HepG2 (cell line): ENCODE results near the gene SULT6B1. TPM values are rescaled to one million over a fixed set of nuclear protein-coding genes. Genes with fewer than 3 reads are reported as not detected.

Experiments
- ATAC-seq: fragments of 200-7000 bp; cut with Tn5 transposase; 3 replicates; pipeline ENCODE4 v1.9.1; 2020; ENCODE audit warnings: mild to moderate bottlenecking, moderate library complexity
- BruUV-seq: library from RNA; stranded (reverse); fragments of 400-500 nt; replicated peaks from 2 replicates; lab custom pipeline; 2021; lab: Mats Ljungman, UMichigan
- CTCF ChIA-PET: fragments of 300-600 bp; formaldehyde crosslinking; extraction: SDS; loops from one replicate; lab custom pipeline; 2021; ENCODE audit warnings: low total read pairs, inconsistent platforms, low intra/inter-chr PET ratio; lab: Yijun Ruan, JAX
- POLR2A ChIA-PET: fragments of 350-600 bp; sonication (Branson Sonifier 250); formaldehyde crosslinking; loops from one replicate; lab custom pipeline; 2020; ENCODE audit warnings: antibody characterized with exemption, inconsistent platforms; lab: Yijun Ruan, JAX
- DNase-seq: peaks from one replicate; pipeline ENCODE4 v3.0.0-alpha.2; 2015; ENCODE audit warnings: low spot score
- FAIRE-seq: peaks from 3 replicates; lab custom pipeline; 2011; peaks lifted over from hg19 to GRCh38; lab: Jason Lieb, UNC
- H2AFZ ChIP-seq: one replicate; pipeline ENCODE4 v1.6.1; 2011; ENCODE audit warnings: low read length, inconsistent platforms
- H3K27ac ChIP-seq: fragments of 300-600 bp; 3 replicates; pipeline ENCODE4 v1.8.0; 2011; ENCODE audit warnings: mixed run types, mild to moderate bottlenecking, mixed read lengths, low read length, inconsistent platforms; ENCODE audit not compliant: insufficient read depth; ENCODE audit errors: extremely low read length
- H3K27me3 ChIP-seq, 2 experiments: fragments of 200-600 bp in 1 of 2; 2 replicates in 1 of 2; 3 replicates in 1 of 2; pipeline versions ENCODE4 v1.6.0 to v1.8.0; 2011; ENCODE audit warnings: low read length in 2 of 2, mild to moderate bottlenecking in 2 of 2, moderate library complexity in 2 of 2, inconsistent platforms in 1 of 2; ENCODE audit not compliant: insufficient read depth in 2 of 2, control insufficient read depth in 1 of 2
- H3K36me3 ChIP-seq, 2 experiments: fragments of 200-600 bp in 1 of 2; replicated peaks in 1 of 2; 2 replicates in 1 of 2; 3 replicates in 1 of 2; pipeline versions ENCODE4 v1.5.1 to v1.8.0; 2011; ENCODE audit warnings: low read length in 2 of 2, inconsistent platforms in 1 of 2; ENCODE audit not compliant: insufficient read depth in 2 of 2, control insufficient read depth in 1 of 2
- H3K4me1 ChIP-seq: 2 replicates; pipeline ENCODE4 v1.5.1; 2012; ENCODE audit warnings: low read length, inconsistent platforms; ENCODE audit not compliant: insufficient read depth
- H3K4me2 ChIP-seq: 2 replicates; pipeline ENCODE4 v1.6.0; 2011; ENCODE audit warnings: low read depth, low read length, inconsistent platforms
- H3K4me3 ChIP-seq, 3 experiments: fragments of 200-600 bp in 1 of 3; sonication (generic), shearing (Covaris generic) in 1 of 3; replicated peaks in 1 of 3; 2 replicates each; pipeline ENCODE4 v1.5.1; 2011 to 2016; ENCODE audit warnings: low read length in 3 of 3, inconsistent platforms in 2 of 3, low read depth in 2 of 3, mild to moderate bottlenecking in 2 of 3, control low read depth in 1 of 3, mixed read lengths in 1 of 3; ENCODE audit not compliant: insufficient read depth in 1 of 3
- H3K79me2 ChIP-seq: one replicate; pipeline ENCODE4 v1.6.1; 2011; ENCODE audit warnings: low read length, inconsistent platforms; ENCODE audit not compliant: insufficient read depth
- H3K9ac ChIP-seq: 2 replicates; pipeline ENCODE4 v1.6.0; 2011; ENCODE audit warnings: mild to moderate bottlenecking, low read depth, low read length, inconsistent platforms; ENCODE audit not compliant: insufficient read depth
- H3K9me3 ChIP-seq: 2 replicates; pipeline ENCODE4 v1.5.1; 2012; ENCODE audit warnings: mild to moderate bottlenecking, low read length
- H4K20me1 ChIP-seq: 2 replicates; pipeline ENCODE4 v1.6.0; 2011; ENCODE audit warnings: inconsistent platforms, mild to moderate bottlenecking, low read length, moderate library complexity; ENCODE audit not compliant: insufficient read depth
- AGO2 ChIP-seq: fragments of 200-400 bp; formaldehyde crosslinking; optimal IDR thresholded peaks from 2 replicates; pipeline ENCODE3; 2017; ENCODE audit warnings: mild to moderate bottlenecking, low read depth, low read length, moderate library complexity
- AHR ChIP-seq: IDR thresholded peaks from 2 replicates; pipeline ENCODE4 v1.6.1; 2018; ENCODE audit warnings: missing genetic modification reagents, missing compliant biosample characterization
- CREM ChIP-seq, 2 experiments: sonication (generic) in 1 of 2; formaldehyde crosslinking in 1 of 2; IDR thresholded peaks; 2 replicates each; pipeline versions ENCODE4 v1.4.0 to v1.6.1; 2016 to 2020; ENCODE audit warnings: antibody characterized with exemption in 1 of 2, mild to moderate bottlenecking in 1 of 2, missing genetic modification reagents in 1 of 2
- ELF1 ChIP-seq: sonication (generic); formaldehyde crosslinking; IDR thresholded peaks from 2 replicates; pipeline ENCODE4 v1.4.0; 2020; ENCODE audit warnings: missing genetic modification reagents
- GRHL1 ChIP-seq: sonication (generic); formaldehyde crosslinking; conservative IDR thresholded peaks from 2 replicates; pipeline ENCODE4 v1.8.0; 2022; ENCODE audit warnings: missing genetic modification reagents
- KDM1A ChIP-seq: IDR thresholded peaks from 2 replicates; pipeline ENCODE4 v1.6.1; 2016; ENCODE audit warnings: missing compliant biosample characterization
- MED13 ChIP-seq: sonication (generic); formaldehyde crosslinking; IDR thresholded peaks from 2 replicates; pipeline ENCODE4 v1.5.0; 2020; ENCODE audit warnings: missing genetic modification reagents
- MEIS1 ChIP-seq: sonication (generic); formaldehyde crosslinking; IDR thresholded peaks from 2 replicates; pipeline ENCODE4 v1.9.0; 2021; ENCODE audit warnings: mild to moderate bottlenecking, missing genetic modification reagents, moderate library complexity, borderline replicate concordance
- RARG ChIP-seq: sonication (generic); formaldehyde crosslinking; IDR thresholded peaks from 2 replicates; pipeline ENCODE4 v1.4.0; 2020; ENCODE audit warnings: low read depth, mild to moderate bottlenecking, missing genetic modification reagents
- REPIN1 ChIP-seq: sonication (generic); formaldehyde crosslinking; IDR thresholded peaks from 2 replicates; pipeline ENCODE4 v1.8.0; 2022; ENCODE audit warnings: missing genetic modification reagents, low read depth, mild to moderate bottlenecking, borderline replicate concordance
- TFAP4 ChIP-seq: sonication (generic); IDR thresholded peaks from 2 replicates; pipeline ENCODE4 v1.6.1; 2016; ENCODE audit warnings: low read depth, borderline replicate concordance
- ZBTB1 ChIP-seq: sonication (generic); formaldehyde crosslinking; IDR thresholded peaks from 2 replicates; pipeline ENCODE4 v1.4.0; 2020; ENCODE audit warnings: missing genetic modification reagents, borderline replicate concordance
- ZNF230 ChIP-seq: sonication (generic); formaldehyde crosslinking; IDR thresholded peaks from 2 replicates; pipeline ENCODE4 v1.4.0; 2020; ENCODE audit warnings: mild to moderate bottlenecking, missing genetic modification reagents
- ZNF30 ChIP-seq: sonication (generic); formaldehyde crosslinking; IDR thresholded peaks from 2 replicates; pipeline ENCODE4 v1.5.0; 2020; ENCODE audit warnings: mild to moderate bottlenecking, missing genetic modification reagents
- ZNF362 ChIP-seq: sonication (generic); formaldehyde crosslinking; IDR thresholded peaks from 2 replicates; pipeline ENCODE4 v1.4.0; 2020; ENCODE audit warnings: missing genetic modification reagents, mild to moderate bottlenecking, borderline replicate concordance
- ZNF747 ChIP-seq: sonication (generic); formaldehyde crosslinking; IDR thresholded peaks from 2 replicates; pipeline ENCODE4 v1.8.1; 2023; ENCODE audit warnings: missing genetic modification reagents, mild to moderate bottlenecking, borderline replicate concordance
- ZNF780A ChIP-seq: sonication (generic); formaldehyde crosslinking; IDR thresholded peaks from 2 replicates; pipeline ENCODE4 v1.8.0; 2022; ENCODE audit warnings: mild to moderate bottlenecking, missing genetic modification reagents, moderate library complexity
- ZSCAN22 ChIP-seq: sonication (generic); formaldehyde crosslinking; IDR thresholded peaks from 2 replicates; pipeline ENCODE4 v1.4.0; 2020; ENCODE audit warnings: mild to moderate bottlenecking, missing genetic modification reagents
- WGBS: methylation state at CpG from one replicate; pipeline ENCODE4 v1.1.6; 2017; ENCODE audit warnings: low lambda C conversion rate; 5-methylcytosine and 5-hydroxymethylcytosine counted together
- in situ Hi-C: cut with HindIII; loops from 2 replicates; pipeline ENCODE4 v1.10.0; 2017; ENCODE audit warnings: low pct_unique_long_range_greater_than_20kb; ENCODE audit not compliant: extremely low pct_ligation_motif_present
- intact Hi-C: fragments of 100-400 bp; cut with micrococcal nuclease; formaldehyde crosslinking; loops from one replicate; pipeline ENCODE4 v1.10.0; 2022; ENCODE audit not compliant: unreplicated experiment
- polyA plus RNA-seq, 8 experiments: library from polyadenylated mRNA; depleted of rRNA in 3 of 8; stranded (reverse) in 7 of 8; unstranded in 1 of 8; fragments of >200 nt; fragmentation: Illumina TruSeq in 4 of 8; extraction: Trizol in 4 of 8; gene quantifications; 2 replicates each; pipeline versions ENCODE4 v1.2.1 to v1.2.3, GENCODE V29; 2011 to 2016; ENCODE audit warnings: low read depth in 4 of 8, missing spikeins in 1 of 8, mixed read lengths in 1 of 8; ENCODE audit not compliant: insufficient read depth in 1 of 8
- total RNA-seq, 5 experiments: library from RNA; depleted of rRNA; stranded (reverse); fragments of >200 nt; fragmentation: Illumina TruSeq; extraction: Trizol; gene quantifications; 2 replicates each; pipeline ENCODE4 v1.2.3, GENCODE V29; 2016; ENCODE audit warnings: low read depth in 1 of 5

SULT6B1 gene
- total and polyA plus RNA-seq, 2 of the 13 experiments (the other 11 are each of a cell fraction or from before 2014, with no cell fraction given), result not detected

GRCh38 chr2:37188570-37188969 lies at the start of gene SULT6B1 (continued):
- TF ChIP-seq ZNF747 (CRISPR knock-in tag) (no peak), AHR (no peak), MED13 (CRISPR knock-in tag) (no peak), AGO2 (no peak), ZNF780A (CRISPR knock-in tag) (no peak), CREM (IDR thresholded peaks at IDR 0.05) (no peak), CREM (CRISPR knock-in tag; IDR thresholded peaks at IDR 0.05) (no peak)

- peak overlapping the region; percentile 76 for H3K27ac ChIP-seq
- in situ Hi-C loops, result no loop called here
- H3K4me1 ChIP-seq, result peaks cover 43% of the 10 kb centered on the region
- WGBS, result 11% methylated on average over 18 of the region's 18 CpGs
- peak overlapping the region; percentile 94 for H3K9ac ChIP-seq
- ATAC-seq, result peak; percentile 55
- H3K36me3 ChIP-seq, result peaks cover 6 to 16% of the 10 kb centered on the region in 2 experiments
- no peaks in the 10 kb centered on the region for H3K9me3 ChIP-seq
- ChIA-PET POLR2A (interaction anchor here (0.6 to 2.4 kb wide), 18 partner anchors 9 to 1519 kb away, joined by 3 to 14 read pairs (median 3); partner anchors contain the start of genes CEBPZOS, EIF2AK2, PRKD3 and RMDN2), CTCF (no interaction called here)
- BruUV-seq, result TSS peak; percentile 79
- peak overlapping the region; percentile 88 for H3K4me2 ChIP-seq
- peaks cover 79% of the 10 kb centered on the region for H3K79me2 ChIP-seq
- peak overlapping the region; percentile 84 to 99 (median 95) for H3K4me3 ChIP-seq
- peak; percentile 12 for DNase-seq
- H4K20me1 ChIP-seq, result peaks cover 16% of the 10 kb centered on the region; the same call in 1 of the 2 replicates
- FAIRE-seq, result no peak
- intact Hi-C loops, result loop anchor here (10.0 kb wide), 1 partner anchor 148 kb away; the partner anchor contains the start of genes GPATCH11 and HEATR5B
- peak overlapping the region; percentile 45 for H2AFZ ChIP-seq
- H3K27me3 ChIP-seq, result no peaks in the 10 kb centered on the region; a peak in 1 of 5 replicates
- TF ChIP-seq TFAP4 (peak; percentile 9; the same call in 1 of the 2 replicates), ZNF362 (CRISPR knock-in tag) (no peak), ZNF230 (CRISPR knock-in tag) (no peak), REPIN1 (CRISPR knock-in tag) (no peak), KDM1A (CRISPR knock-in tag) (no peak), ZBTB1 (CRISPR knock-in tag) (no peak), RARG (CRISPR knock-in tag) (no peak), ZNF30 (0 out of 2 replicates have a peak, but pooled peaks have one; percentile 47), MEIS1 (no peak), ZSCAN22 (CRISPR knock-in tag) (no peak), ELF1 (no peak), GRHL1 (CRISPR knock-in tag) (no peak)
Measured at GRCh38 chr2:37232131-37232933, 43.9 kb upstream of the SULT6B1 start.
